HEK293T (cell line): ENCODE measurements around the gene TULP1.

Source experiments
- CTCF ChIA-PET: fragments of 350-600 bp; formaldehyde crosslinking; extraction: SDS; loops from one replicate; lab custom pipeline; 2021; ENCODE audit warnings: antibody characterized with exemption, inconsistent platforms; lab: Yijun Ruan, JAX
- POLR2A ChIA-PET: fragments of 350-600 bp; formaldehyde crosslinking; extraction: SDS; loops from one replicate; lab custom pipeline; 2020; ENCODE audit warnings: antibody characterized with exemption, inconsistent platforms; lab: Yijun Ruan, JAX
- DNase-seq: peaks from one replicate; pipeline ENCODE4 v3.0.0; 2012; ENCODE audit warnings: mixed read lengths; ENCODE audit errors: extremely low spot score
- ARNT ChIP-seq: fragments of 450-650 bp; IDR thresholded peaks from 2 replicates; pipeline ENCODE4 v1.6.1; 2017; ENCODE audit warnings: mild to moderate bottlenecking
- BHLHE40 ChIP-seq: fragments of 450-650 bp; IDR thresholded peaks from 2 replicates; pipeline ENCODE4 v1.6.1; 2016; ENCODE audit warnings: mild to moderate bottlenecking, moderate library complexity, borderline replicate concordance
- CTBP1 ChIP-seq: fragments of 450-650 bp; IDR thresholded peaks from 2 replicates; pipeline ENCODE4 v1.6.1; 2016; ENCODE audit warnings: borderline replicate concordance
- ELF4 ChIP-seq: fragments of 450-650 bp; IDR thresholded peaks from 2 replicates; pipeline ENCODE4 v1.6.1; 2017; ENCODE audit warnings: antibody characterized with exemption
- FOXA1 ChIP-seq: fragments of 450-650 bp; IDR thresholded peaks from 2 replicates; pipeline ENCODE4 v1.6.1; 2016; ENCODE audit warnings: mild to moderate bottlenecking
- FOXK2 ChIP-seq: fragments of 450-650 bp; IDR thresholded peaks from 2 replicates; pipeline ENCODE4 v1.6.1; 2016; ENCODE audit warnings: mild to moderate bottlenecking
- FOXM1 ChIP-seq: fragments of 450-650 bp; IDR thresholded peaks from 2 replicates; pipeline ENCODE4 v1.6.1; 2017; ENCODE audit warnings: mild to moderate bottlenecking, borderline replicate concordance
- HDGF ChIP-seq: fragments of 450-650 bp; IDR thresholded peaks from 2 replicates; pipeline ENCODE4 v1.6.1; 2017; ENCODE audit warnings: antibody characterized with exemption, borderline replicate concordance
- L3MBTL2 ChIP-seq: fragments of 450-650 bp; conservative IDR thresholded peaks from 2 replicates; pipeline ENCODE4 v1.6.1; 2016; ENCODE audit warnings: mild to moderate bottlenecking
- LEF1 ChIP-seq: fragments of 450-650 bp; IDR thresholded peaks from 2 replicates; pipeline ENCODE4 v1.6.1; 2017; ENCODE audit warnings: mild to moderate bottlenecking, borderline replicate concordance
- NFRKB ChIP-seq: fragments of 450-650 bp; IDR thresholded peaks from 2 replicates; pipeline ENCODE4 v1.6.1; 2016; ENCODE audit warnings: mild to moderate bottlenecking, moderate library complexity
- SP1 ChIP-seq: fragments of 450-650 bp; IDR thresholded peaks from 2 replicates; pipeline ENCODE4 v1.6.1; 2017
- SUZ12 ChIP-seq: fragments of 450-650 bp; IDR thresholded peaks from 2 replicates; pipeline ENCODE4 v1.6.1; 2016; ENCODE audit warnings: mild to moderate bottlenecking
- TARDBP ChIP-seq: fragments of 450-650 bp; IDR thresholded peaks from 2 replicates; pipeline ENCODE4 v1.6.1; 2016
- ZNF384 ChIP-seq: fragments of 450-650 bp; IDR thresholded peaks from 2 replicates; pipeline ENCODE4 v1.6.1; 2016
- TF ChIP-seq, protein P1 (sequence below): fragments of 450-650 bp; IDR thresholded peaks from 2 replicates; pipeline ENCODE4 v1.6.1; 2016

TULP1 gene

DNA sequence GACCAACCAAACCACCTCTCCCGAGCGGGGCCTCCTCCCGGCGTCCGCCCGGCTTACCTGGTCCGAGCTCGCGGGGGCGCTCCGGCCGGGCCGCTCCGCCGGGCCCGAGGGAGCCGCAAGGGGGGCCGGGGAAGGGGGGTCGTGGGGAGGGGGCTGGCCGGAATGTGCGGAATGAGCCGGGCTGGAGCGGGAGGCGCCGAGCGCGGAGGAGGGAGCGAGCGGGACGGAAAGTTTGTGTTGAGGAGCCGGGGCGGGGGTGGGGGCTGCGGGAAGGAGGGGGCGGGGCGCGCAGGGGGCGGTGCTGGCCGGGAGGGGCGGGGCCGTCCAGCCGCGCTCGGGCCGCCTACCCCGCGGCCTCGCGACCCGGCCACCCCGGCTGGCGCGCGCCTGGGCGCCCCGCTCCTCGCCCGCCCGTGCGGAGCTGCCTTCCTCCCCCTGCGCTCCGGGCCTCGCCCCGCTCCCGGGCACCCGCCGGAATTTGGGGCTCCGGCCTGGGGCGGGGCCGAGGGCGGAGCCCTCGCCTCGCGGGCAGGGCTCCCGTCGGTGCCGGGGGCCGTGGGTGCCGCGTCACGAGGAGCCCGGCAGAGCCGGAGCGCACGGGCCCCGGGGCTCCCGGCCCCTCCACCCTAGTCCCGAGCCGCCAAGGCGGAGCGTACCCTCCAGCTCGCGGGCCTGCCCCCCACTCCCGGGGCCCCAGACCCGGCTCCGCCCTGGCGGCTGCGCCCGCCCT lies 15.7 kb downstream of the TULP1 start, which contains the start of gene TEAD3:
Gene TEAD3, minus strand, starts transcription at position 239 of the 730 bp plus-strand sequence.
- POLR2A ChIA-PET: interaction anchor here (0.8 to 1.9 kb wide), 4 partner anchors 9 to 27 kb away, joined by 3 to 7 read pairs (median 4); no protein-coding TSS in a partner anchor
- peak; percentile 91 for DNase-seq
- TF ChIP-seq, protein P1, sequence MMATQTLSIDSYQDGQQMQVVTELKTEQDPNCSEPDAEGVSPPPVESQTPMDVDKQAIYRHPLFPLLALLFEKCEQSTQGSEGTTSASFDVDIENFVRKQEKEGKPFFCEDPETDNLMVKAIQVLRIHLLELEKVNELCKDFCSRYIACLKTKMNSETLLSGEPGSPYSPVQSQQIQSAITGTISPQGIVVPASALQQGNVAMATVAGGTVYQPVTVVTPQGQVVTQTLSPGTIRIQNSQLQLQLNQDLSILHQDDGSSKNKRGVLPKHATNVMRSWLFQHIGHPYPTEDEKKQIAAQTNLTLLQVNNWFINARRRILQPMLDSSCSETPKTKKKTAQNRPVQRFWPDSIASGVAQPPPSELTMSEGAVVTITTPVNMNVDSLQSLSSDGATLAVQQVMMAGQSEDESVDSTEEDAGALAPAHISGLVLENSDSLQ: no peak
- TF ChIP-seq L3MBTL2 (no peak), HDGF (no peak), SUZ12 (no peak), FOXA1 (no peak), CTBP1 (no peak), FOXK2 (no peak), NFRKB (no peak), SP1 (no peak), TARDBP (no peak), BHLHE40 (no peak), ZNF384 (no peak), FOXM1 (no peak)
- CTCF ChIA-PET: no interaction called here

DNA sequence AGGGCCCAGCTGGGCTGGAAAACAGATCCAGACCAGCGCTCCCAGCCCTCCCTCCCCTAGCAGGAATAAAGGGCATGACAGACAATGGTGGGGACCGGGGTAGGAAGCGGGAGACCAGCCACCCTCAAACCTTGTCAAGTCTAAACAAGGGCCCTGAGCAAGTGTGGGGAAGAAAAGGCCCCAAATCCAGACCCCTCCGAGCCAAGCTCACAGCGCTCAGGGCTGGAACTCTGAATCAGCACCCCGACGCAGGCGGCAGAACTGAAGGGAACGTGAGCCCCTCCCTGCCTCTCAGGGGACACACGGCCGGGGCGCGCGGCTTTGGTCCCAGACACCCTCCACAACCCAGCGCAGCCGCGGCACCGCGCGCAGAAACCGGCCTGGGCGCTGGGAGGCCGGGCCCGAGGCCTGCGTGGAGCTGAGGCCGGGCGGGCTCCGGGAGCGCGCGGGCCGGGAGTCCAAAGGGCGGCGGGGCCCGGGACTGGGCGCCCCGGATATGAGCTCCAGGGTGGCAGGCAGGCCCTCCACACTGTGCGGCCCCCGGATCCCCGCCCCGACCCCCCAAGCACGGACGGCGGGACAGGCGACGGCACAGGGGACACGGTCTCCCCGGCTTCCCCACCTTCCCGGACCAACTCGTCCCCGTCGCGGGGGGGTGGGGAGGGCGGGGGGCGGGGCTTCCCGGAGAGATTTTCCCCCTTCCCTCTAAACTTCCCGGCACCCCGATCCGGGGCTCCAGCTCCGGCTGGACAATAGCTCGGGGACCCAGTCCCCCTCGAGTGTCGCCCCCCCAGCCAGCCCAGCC lies 16.5 kb downstream of the TULP1 start:
- DNase-seq: peak; percentile 49
- CTCF ChIA-PET: interaction anchor here (0.6 kb wide), 1 partner anchor 241 kb away, joined by 4 read pairs; no protein-coding TSS in a partner anchor
- TF ChIP-seq HDGF (no peak), LEF1 (no peak), CTBP1 (no peak), TARDBP (no peak), ELF4 (no peak), ZNF384 (no peak), FOXA1 (no peak)
- TF ChIP-seq, protein P1: no peak
- POLR2A ChIA-PET: interaction anchor here (1.1 to 1.9 kb wide), 3 partner anchors 25 to 28 kb away, joined by 3 to 7 read pairs (median 6); partner anchors contain the start of gene RPL10A

DNA sequence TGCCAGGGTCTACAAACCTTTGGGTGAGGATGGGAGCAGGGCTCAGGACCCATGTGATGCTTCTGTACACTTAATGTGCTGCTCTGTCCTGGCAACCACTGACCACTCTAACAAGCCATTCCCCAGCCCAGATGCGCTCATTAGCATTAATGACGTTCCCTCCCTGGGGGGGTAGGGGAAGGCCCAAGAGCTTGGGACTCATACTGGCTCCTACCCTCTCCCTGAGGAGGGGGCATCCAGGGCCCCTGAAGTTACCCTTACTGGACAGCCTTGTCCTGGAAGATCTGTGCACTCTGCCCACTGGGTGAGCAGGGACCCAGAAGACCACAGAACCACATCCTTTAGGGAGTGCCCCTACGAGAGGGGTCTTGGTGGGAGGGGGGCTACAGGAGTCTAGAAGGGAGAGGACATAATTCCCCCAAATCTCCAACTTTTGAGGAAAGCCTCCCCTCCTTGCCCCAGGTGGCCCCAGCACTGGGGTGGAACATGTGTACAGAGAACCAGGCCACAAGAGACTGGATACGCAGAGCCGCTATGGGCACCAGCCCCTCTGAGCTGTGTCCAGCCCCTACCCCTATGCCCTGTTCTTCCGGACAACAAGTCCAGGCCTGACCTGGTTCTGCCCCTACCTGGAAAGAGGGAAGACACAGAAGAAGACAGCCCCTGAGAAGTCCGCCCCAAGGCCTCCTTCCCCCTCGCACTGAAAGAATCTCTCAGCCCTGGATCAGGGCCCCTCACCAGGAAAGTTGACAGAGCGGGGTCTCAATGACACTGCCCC lies 17.2 kb downstream of the TULP1 start:
- DNase-seq: no peak
- CTCF ChIA-PET: interaction anchor here (0.6 kb wide), 1 partner anchor 240 kb away, joined by 4 read pairs; no protein-coding TSS in a partner anchor
- TF ChIP-seq NFRKB (no peak), ELF4 (no peak), ZNF384 (no peak), ARNT (no peak), FOXK2 (no peak), L3MBTL2 (no peak), CTBP1 (no peak), SUZ12 (no peak), HDGF (no peak)
- POLR2A ChIA-PET: interaction anchor here (1.1 to 1.9 kb wide), 3 partner anchors 24 to 27 kb away, joined by 3 to 7 read pairs (median 6); partner anchors contain the start of gene RPL10A

DNA sequence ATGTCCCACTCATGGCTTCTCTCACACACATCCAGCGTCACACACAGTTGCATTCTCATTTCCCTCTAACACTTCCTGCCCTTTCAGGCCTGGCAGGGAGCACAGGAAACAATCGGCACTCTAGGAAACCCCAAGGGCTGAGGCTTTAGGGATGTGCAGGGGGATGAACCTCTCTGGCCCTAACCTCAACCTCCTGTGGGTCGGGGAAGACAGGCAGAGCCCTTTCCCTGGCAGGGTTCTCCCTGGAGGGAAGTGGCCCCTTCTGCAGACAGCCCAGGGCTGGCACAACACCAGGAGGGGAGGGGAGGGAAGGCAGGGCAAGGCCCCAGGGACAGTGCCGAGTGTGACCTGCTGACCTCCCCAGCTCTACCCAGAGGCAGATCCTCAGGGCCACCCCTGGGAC lies 18.5 kb downstream of the TULP1 start:
- DNase-seq: no peak
- TF ChIP-seq FOXA1: no peak
- TF ChIP-seq, protein P1: no peak
- TF ChIP-seq BHLHE40: no peak
- no peak for TF ChIP-seq SUZ12
- TF ChIP-seq L3MBTL2: no peak
- TF ChIP-seq FOXK2: no peak
- CTCF ChIA-PET: interaction anchor here (0.6 kb wide), 1 partner anchor 950 kb away, joined by 3 read pairs; no protein-coding TSS in a partner anchor
- POLR2A ChIA-PET: no interaction called here

DNA sequence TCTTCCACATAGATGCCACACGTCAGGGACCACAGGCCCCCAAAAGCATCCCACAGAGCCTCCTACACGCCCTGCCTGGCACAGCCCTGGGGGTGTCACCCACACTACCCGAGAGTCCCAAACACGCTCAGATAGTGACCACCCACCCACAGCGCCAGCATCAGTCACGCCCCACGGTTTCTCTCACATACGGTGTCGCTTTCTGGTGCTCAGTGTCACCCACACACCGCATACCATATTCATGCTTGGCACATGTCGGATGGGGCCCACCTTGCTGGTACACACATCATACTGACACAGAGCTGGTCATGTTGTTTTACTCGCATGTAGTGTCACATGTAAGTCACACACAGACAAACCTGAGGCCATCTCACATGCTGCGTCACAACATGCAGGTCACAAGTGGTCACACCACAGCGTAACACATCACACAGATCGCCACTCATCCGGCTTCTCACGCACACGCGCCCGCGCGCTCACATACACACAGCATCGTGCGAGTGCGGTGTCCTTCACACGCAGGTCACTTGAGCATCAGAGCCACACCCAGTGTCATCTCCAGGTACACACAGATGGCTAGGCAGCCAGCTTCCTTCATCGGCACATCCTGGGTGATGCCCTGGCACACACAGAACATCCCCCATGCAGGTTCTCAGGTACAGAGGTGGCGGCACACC lies 19.3 kb downstream of the TULP1 start:
- TF ChIP-seq HDGF (no peak), TARDBP (no peak), BHLHE40 (no peak), ARNT (no peak), SP1 (no peak), FOXK2 (no peak), NFRKB (no peak), ZNF384 (no peak), LEF1 (no peak), CTBP1 (no peak), SUZ12 (no peak), FOXA1 (no peak), ELF4 (no peak), L3MBTL2 (no peak)
- TF ChIP-seq, protein P1: no peak
- no peak for DNase-seq
- POLR2A ChIA-PET: no interaction called here
- CTCF ChIA-PET: interaction anchor here (0.5 to 0.6 kb wide), 2 partner anchors 59 to 463 kb away, joined by 3 to 4 read pairs; no protein-coding TSS in a partner anchor
